Measurements from ENCODE around the gene PRKRA.
"Not testable (repeated sequence)": the region's sequence is repeated elsewhere in the genome, so short reads cannot be mapped to it uniquely, and the experiment has no call there.

PRKRA gene

DNA sequence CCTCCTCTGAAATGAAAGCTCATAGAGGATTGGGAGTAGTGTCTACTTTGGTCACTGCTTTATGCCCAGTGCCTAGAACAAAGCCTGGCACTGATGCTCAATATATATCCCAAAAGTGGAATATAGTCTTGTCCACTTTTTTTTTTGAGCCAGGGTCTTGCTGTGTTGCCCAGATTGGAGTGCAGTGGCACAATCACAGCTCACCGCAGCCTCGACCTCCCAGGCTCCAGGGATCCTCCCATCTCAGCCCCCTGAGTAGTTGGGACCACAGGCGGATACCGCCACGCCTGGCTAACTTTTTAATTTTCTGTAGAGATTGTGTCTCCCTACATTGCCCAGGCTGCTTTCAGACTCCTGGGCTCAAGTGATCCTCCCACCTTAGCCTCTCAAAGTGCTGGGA is 23.6 kb upstream of the PRKRA start:
- Histone ChIP-seq H3K4me2 (ENCODE audit: low read length) (no peak overlapping the region), H3K4me1 (ENCODE audit: control insufficient read depth, low read length) (peaks cover 20% of the 10 kb centered on the region), H4K20me1 (ENCODE audit: control insufficient read depth, insufficient read depth, low read depth, low read length) (no peaks in the 10 kb centered on the region), H3K9me3 (ENCODE audit: control insufficient read depth, insufficient read depth, low read length) (no peaks in the 10 kb centered on the region), H3K36me3 (ENCODE audit: control insufficient read depth, low read length) (peaks cover 12% of the 10 kb centered on the region), H3K27me3 (ENCODE audit: control insufficient read depth, low read length) (no peaks in the 10 kb centered on the region), H3K4me3 (ENCODE audit: low read length) (no peak overlapping the region), H3K9me2 (replicated peaks; ENCODE audit: control insufficient read depth, low read length) (no peaks in the 10 kb centered on the region), H3K27ac (ENCODE audit: low read depth, low read length) (no peak overlapping the region), H3K79me2 (ENCODE audit: control insufficient read depth, low read length) (peaks cover 38% of the 10 kb centered on the region), H3F3A (ENCODE audit: control insufficient read depth, insufficient read depth) (peaks cover 12% of the 10 kb centered on the region)
- TF ChIP-seq EZH2phosphoT487 (IDR thresholded peaks at IDR 0.05; ENCODE audit: borderline replicate concordance, low read length) = no peak
- TF ChIP-seq, protein P1, sequence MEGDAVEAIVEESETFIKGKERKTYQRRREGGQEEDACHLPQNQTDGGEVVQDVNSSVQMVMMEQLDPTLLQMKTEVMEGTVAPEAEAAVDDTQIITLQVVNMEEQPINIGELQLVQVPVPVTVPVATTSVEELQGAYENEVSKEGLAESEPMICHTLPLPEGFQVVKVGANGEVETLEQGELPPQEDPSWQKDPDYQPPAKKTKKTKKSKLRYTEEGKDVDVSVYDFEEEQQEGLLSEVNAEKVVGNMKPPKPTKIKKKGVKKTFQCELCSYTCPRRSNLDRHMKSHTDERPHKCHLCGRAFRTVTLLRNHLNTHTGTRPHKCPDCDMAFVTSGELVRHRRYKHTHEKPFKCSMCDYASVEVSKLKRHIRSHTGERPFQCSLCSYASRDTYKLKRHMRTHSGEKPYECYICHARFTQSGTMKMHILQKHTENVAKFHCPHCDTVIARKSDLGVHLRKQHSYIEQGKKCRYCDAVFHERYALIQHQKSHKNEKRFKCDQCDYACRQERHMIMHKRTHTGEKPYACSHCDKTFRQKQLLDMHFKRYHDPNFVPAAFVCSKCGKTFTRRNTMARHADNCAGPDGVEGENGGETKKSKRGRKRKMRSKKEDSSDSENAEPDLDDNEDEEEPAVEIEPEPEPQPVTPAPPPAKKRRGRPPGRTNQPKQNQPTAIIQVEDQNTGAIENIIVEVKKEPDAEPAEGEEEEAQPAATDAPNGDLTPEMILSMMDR (IDR thresholded peaks at IDR 0.05; ENCODE audit: low read depth, low read length, poor library complexity, severe bottlenecking) = no peak

DNA sequence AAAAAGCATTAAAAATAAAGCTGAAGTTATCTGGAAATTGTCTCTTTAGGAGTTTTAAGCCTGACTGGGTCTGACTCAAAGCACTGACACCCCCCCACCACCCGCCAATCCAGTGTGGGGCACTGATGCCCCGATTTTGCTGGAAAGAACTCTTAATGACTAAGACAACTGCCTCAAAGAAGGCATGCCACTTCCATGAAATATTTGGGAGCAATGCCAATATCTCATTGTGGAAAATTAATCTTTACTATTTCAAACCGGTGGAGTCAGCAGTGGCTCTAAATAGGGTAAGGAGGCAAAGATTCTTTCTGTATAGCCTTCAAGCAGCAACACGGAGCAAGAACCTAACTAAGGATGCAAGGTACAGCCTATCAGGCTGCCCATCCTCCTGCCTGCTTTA is 23.0 kb upstream of the PRKRA start:
- no peaks in the 10 kb centered on the region for H3K9me2 ChIP-seq (replicated peaks; ENCODE audit: control insufficient read depth, low read length)
- H3K4me1 ChIP-seq (ENCODE audit: control insufficient read depth, low read length) = peaks cover 14% of the 10 kb centered on the region
- peaks cover 6% of the 10 kb centered on the region for H3F3A ChIP-seq (ENCODE audit: control insufficient read depth, insufficient read depth)
- H3K27me3 ChIP-seq (ENCODE audit: control insufficient read depth, low read length) = no peaks in the 10 kb centered on the region
- no peak overlapping the region for H3K4me3 ChIP-seq (ENCODE audit: low read length)
- H4K20me1 ChIP-seq (ENCODE audit: control insufficient read depth, insufficient read depth, low read depth, low read length) = no peaks in the 10 kb centered on the region
- TF ChIP-seq EZH2phosphoT487 (IDR thresholded peaks at IDR 0.05; ENCODE audit: borderline replicate concordance, low read length) = no peak
- TF ChIP-seq, protein P1 (IDR thresholded peaks at IDR 0.05; ENCODE audit: low read depth, low read length, poor library complexity, severe bottlenecking) = no peak
- peaks cover 38% of the 10 kb centered on the region for H3K79me2 ChIP-seq (ENCODE audit: control insufficient read depth, low read length)
- no peaks in the 10 kb centered on the region for H3K9me3 ChIP-seq (ENCODE audit: control insufficient read depth, insufficient read depth, low read length)
- no peak overlapping the region for H3K4me2 ChIP-seq (ENCODE audit: low read length)
- H3K27ac ChIP-seq (ENCODE audit: low read depth, low read length) = no peak overlapping the region
- peaks cover 18% of the 10 kb centered on the region for H3K36me3 ChIP-seq (ENCODE audit: control insufficient read depth, low read length)

DNA sequence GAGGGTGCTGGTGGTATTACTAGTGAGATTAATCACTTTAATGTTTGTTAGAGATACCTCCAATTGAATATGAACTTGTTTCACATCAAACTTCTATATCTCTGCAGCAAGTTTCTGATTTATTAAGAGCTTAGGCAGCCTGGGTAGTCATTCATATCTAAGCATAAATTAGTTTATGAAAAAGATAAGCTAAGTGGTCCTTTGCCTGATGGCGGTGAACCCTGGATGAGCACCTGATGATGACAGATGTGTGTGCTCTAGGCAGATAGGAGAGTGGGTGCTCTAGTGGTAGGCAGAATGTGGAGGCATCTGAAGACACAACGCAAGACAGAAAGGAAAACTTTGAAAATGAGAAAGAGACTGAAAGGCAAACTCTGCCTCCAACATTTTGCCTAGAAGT is 22.4 kb upstream of the PRKRA start:
- peaks cover 12% of the 10 kb centered on the region for H3K4me1 ChIP-seq (ENCODE audit: control insufficient read depth, low read length)
- peaks cover 3% of the 10 kb centered on the region for H3F3A ChIP-seq (ENCODE audit: control insufficient read depth, insufficient read depth)
- H3K9me2 ChIP-seq (replicated peaks; ENCODE audit: control insufficient read depth, low read length) = no peaks in the 10 kb centered on the region
- H4K20me1 ChIP-seq (ENCODE audit: control insufficient read depth, insufficient read depth, low read depth, low read length) = no peaks in the 10 kb centered on the region
- H3K27me3 ChIP-seq (ENCODE audit: control insufficient read depth, low read length) = no peaks in the 10 kb centered on the region
- no peak overlapping the region for H3K4me3 ChIP-seq (ENCODE audit: low read length)
- peaks cover 18% of the 10 kb centered on the region for H3K36me3 ChIP-seq (ENCODE audit: control insufficient read depth, low read length)
- no peaks in the 10 kb centered on the region for H3K9me3 ChIP-seq (ENCODE audit: control insufficient read depth, insufficient read depth, low read length)
- no peak overlapping the region for H3K4me2 ChIP-seq (ENCODE audit: low read length)
- no peak for TF ChIP-seq EZH2phosphoT487 (IDR thresholded peaks at IDR 0.05; ENCODE audit: borderline replicate concordance, low read length)
- TF ChIP-seq, protein P1 (IDR thresholded peaks at IDR 0.05; ENCODE audit: low read depth, low read length, poor library complexity, severe bottlenecking) = no peak
- no peak overlapping the region for H3K27ac ChIP-seq (ENCODE audit: low read depth, low read length)
- H3K79me2 ChIP-seq (ENCODE audit: control insufficient read depth, low read length) = peaks cover 38% of the 10 kb centered on the region

DNA sequence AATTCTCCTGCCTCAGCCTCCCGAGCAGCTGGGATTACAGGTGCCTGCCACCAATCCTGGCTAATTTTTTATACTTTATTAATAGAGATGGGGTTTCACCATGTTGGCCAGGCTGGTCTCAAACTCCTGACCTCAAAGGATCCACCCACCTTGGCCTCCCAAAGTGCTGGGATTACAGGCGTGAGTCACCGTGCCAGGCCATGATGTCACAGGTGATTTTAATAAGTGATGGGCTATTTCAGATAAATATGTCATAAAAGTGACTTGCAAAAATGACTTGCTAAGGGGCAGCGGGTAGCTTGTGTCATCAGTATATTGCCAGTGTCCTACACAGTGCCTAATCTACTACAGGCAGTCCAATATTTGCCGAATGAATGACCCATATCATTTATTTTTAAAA is 20.3 kb upstream of the PRKRA start:
- not testable (repeated sequence) for H3K4me2 ChIP-seq (ENCODE audit: low read length); H3K9me2 ChIP-seq (replicated peaks; ENCODE audit: control insufficient read depth, low read length); H3K4me1 ChIP-seq (ENCODE audit: control insufficient read depth, low read length); H3K4me3 ChIP-seq (ENCODE audit: low read length); H4K20me1 ChIP-seq (ENCODE audit: control insufficient read depth, insufficient read depth, low read depth, low read length); H3K27ac ChIP-seq (ENCODE audit: low read depth, low read length); H3K27me3 ChIP-seq (ENCODE audit: control insufficient read depth, low read length); H3K9me3 ChIP-seq (ENCODE audit: control insufficient read depth, insufficient read depth, low read length); H3F3A ChIP-seq (ENCODE audit: control insufficient read depth, insufficient read depth)
- Histone ChIP-seq H3K79me2 (ENCODE audit: control insufficient read depth, low read length) (peaks cover 18% of the 10 kb centered on the region), H3K36me3 (ENCODE audit: control insufficient read depth, low read length) (peaks cover 22% of the 10 kb centered on the region)
